ENCODE data around the gene ANGPTL4.

GRCh38 chr19:8336660-8337059 lies 27.3 kb upstream of the ANGPTL4 start:
- TF ChIP-seq TCF12 (IDR thresholded peaks at IDR 0.05; ENCODE audit: low read depth) (no peak), EP300 (IDR thresholded peaks at IDR 0.05; ENCODE audit: borderline replicate concordance) (no peak), REST (IDR thresholded peaks at IDR 0.05; ENCODE audit: low read depth) (no peak), CREB1 (IDR thresholded peaks at IDR 0.05; ENCODE audit: low read depth) (no peak), FOXM1 (IDR thresholded peaks at IDR 0.05; ENCODE audit: borderline replicate concordance, low read depth) (no peak), RAD21 (IDR thresholded peaks at IDR 0.05; ENCODE audit: low read depth) (no peak), MAX (IDR thresholded peaks at IDR 0.05) (no peak), YY1 (IDR thresholded peaks at IDR 0.05; ENCODE audit: low read depth) (no peak), USF1 (IDR thresholded peaks at IDR 0.05) (no peak), CEBPB (IDR thresholded peaks at IDR 0.05) (no peak), TAF1 (IDR thresholded peaks at IDR 0.05; ENCODE audit: low read depth) (no peak), NFIC (IDR thresholded peaks at IDR 0.05) (no peak), ZBTB7A (IDR thresholded peaks at IDR 0.05; ENCODE audit: low read depth) (no peak), EGR1 (IDR thresholded peaks at IDR 0.05) (no peak)
